Measurements from ENCODE around the gene TMTC2. TPM values are rescaled to one million over a fixed set of nuclear protein-coding genes. Genes with fewer than 3 reads are reported as not detected.

TMTC2 gene
- total RNA-seq, 1 experiment from 2014 or later = 1.7 TPM

DNA sequence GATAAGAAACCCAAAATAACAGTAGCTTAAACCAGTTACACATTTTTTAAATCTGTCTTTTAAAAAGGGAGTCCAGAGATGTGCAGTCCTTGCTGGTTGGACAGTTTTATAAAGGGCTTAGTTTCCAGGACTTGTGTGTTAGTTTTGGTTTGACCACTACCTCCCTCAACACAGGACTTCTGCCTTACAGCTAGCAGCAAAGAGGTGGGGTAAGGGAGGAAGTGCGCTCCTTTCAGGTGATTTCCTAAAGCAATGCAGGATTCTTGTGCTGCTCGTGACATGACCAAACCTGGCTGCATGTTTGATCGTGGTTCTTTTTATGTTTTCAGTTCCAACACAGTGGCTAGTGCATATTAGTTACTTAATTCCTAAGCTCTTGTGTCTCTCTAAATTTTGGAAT, 266.2 kb downstream of the TMTC2 start:
- Mint-ChIP-seq H3K4me3 (ENCODE audit: unreplicated experiment) (no peak overlapping the region), H3K9me3 (ENCODE audit: unreplicated experiment) (no peaks in the 10 kb centered on the region), H3K36me3 (ENCODE audit: insufficient read depth, unreplicated experiment) (no peaks in the 10 kb centered on the region), H3K27me3 (ENCODE audit: insufficient read depth, unreplicated experiment) (no peaks in the 10 kb centered on the region), H3K4me1 (ENCODE audit: insufficient read depth, unreplicated experiment) (no peaks in the 10 kb centered on the region), H3K27ac (ENCODE audit: low read depth, unreplicated experiment) (no peak overlapping the region)
- intact Hi-C loops (cut with micrococcal nuclease) = no loop called here
- TF ChIP-seq, protein P1, sequence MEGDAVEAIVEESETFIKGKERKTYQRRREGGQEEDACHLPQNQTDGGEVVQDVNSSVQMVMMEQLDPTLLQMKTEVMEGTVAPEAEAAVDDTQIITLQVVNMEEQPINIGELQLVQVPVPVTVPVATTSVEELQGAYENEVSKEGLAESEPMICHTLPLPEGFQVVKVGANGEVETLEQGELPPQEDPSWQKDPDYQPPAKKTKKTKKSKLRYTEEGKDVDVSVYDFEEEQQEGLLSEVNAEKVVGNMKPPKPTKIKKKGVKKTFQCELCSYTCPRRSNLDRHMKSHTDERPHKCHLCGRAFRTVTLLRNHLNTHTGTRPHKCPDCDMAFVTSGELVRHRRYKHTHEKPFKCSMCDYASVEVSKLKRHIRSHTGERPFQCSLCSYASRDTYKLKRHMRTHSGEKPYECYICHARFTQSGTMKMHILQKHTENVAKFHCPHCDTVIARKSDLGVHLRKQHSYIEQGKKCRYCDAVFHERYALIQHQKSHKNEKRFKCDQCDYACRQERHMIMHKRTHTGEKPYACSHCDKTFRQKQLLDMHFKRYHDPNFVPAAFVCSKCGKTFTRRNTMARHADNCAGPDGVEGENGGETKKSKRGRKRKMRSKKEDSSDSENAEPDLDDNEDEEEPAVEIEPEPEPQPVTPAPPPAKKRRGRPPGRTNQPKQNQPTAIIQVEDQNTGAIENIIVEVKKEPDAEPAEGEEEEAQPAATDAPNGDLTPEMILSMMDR (IDR thresholded peaks at IDR 0.05; ENCODE audit: unreplicated experiment) = no peak
- ChIA-PET POLR2A (no interaction called here), CTCF (interaction anchor here (0.6 to 1.2 kb wide), 3 partner anchors 40 to 267 kb away, joined by 3 to 4 read pairs (median 3); no protein-coding TSS in a partner anchor)
- DNase-seq (ENCODE audit: unreplicated experiment) = no peak
- BruUV-seq (replicated peaks) = no TSS peak

DNA sequence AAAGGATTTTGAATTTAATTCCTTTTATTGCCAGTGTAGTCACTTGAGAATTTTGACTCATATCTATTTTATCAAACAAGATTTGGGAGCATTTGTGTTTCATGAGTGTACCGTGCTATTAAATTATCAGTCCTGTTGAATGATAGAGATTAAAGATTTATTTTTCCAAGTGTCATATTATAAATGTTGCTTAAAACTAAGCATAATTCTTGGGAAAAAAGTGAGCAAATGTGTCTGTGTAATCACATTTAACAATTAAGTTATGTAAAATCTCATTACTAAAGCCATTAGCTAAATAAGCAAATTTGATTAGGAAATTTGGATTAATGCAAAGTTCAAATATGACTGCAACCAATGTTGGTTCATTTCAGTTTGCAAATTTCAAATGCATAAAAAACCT, 266.7 kb downstream of the TMTC2 start:
- BruUV-seq (replicated peaks) = no TSS peak
- no peaks in the 10 kb centered on the region for H3K36me3 Mint-ChIP-seq (ENCODE audit: insufficient read depth, unreplicated experiment)
- no peaks in the 10 kb centered on the region for H3K9me3 Mint-ChIP-seq (ENCODE audit: unreplicated experiment)
- no peak overlapping the region for H3K27ac Mint-ChIP-seq (ENCODE audit: low read depth, unreplicated experiment)
- ChIA-PET POLR2A (no interaction called here), CTCF (interaction anchor here (1.2 kb wide), 1 partner anchor 39 kb away, joined by 4 read pairs; no protein-coding TSS in a partner anchor)
- H3K4me1 Mint-ChIP-seq (ENCODE audit: insufficient read depth, unreplicated experiment) = no peaks in the 10 kb centered on the region
- intact Hi-C loops (cut with micrococcal nuclease) = no loop called here
- TF ChIP-seq, protein P1 (IDR thresholded peaks at IDR 0.05; ENCODE audit: unreplicated experiment) = no peak
- no peak for DNase-seq (ENCODE audit: unreplicated experiment)
- no peak overlapping the region for H3K4me3 Mint-ChIP-seq (ENCODE audit: unreplicated experiment)
- no peaks in the 10 kb centered on the region for H3K27me3 Mint-ChIP-seq (ENCODE audit: insufficient read depth, unreplicated experiment)

DNA sequence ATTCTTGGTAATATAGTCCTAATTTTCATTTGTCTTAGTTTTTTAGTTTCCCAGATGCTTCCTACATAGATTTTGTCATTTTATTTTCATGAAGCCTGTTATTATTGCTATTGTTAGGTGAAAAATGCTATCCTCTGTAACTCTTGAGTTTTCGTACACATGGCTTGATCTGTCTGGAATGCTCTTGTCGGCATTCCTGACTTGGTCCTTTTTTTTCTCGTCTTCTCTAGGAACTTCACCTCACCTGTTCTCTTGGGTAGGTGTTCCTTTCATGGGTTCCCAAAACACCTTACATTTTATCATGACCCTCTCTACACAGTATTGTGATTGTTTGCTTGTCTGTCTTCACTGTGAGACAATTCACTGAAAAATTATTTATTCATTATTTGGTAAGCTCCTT, 267.4 kb downstream of the TMTC2 start:
- H3K9me3 Mint-ChIP-seq (ENCODE audit: unreplicated experiment) = no peaks in the 10 kb centered on the region
- TF ChIP-seq, protein P1 (IDR thresholded peaks at IDR 0.05; ENCODE audit: unreplicated experiment) = no peak
- H3K27me3 Mint-ChIP-seq (ENCODE audit: insufficient read depth, unreplicated experiment) = no peaks in the 10 kb centered on the region
- DNase-seq (ENCODE audit: unreplicated experiment) = no peak
- ChIA-PET POLR2A (no interaction called here), CTCF (no interaction called here)
- H3K4me1 Mint-ChIP-seq (ENCODE audit: insufficient read depth, unreplicated experiment) = no peaks in the 10 kb centered on the region
- no peaks in the 10 kb centered on the region for H3K36me3 Mint-ChIP-seq (ENCODE audit: insufficient read depth, unreplicated experiment)
- no TSS peak for BruUV-seq (replicated peaks)
- no peak overlapping the region for H3K4me3 Mint-ChIP-seq (ENCODE audit: unreplicated experiment)
- H3K27ac Mint-ChIP-seq (ENCODE audit: low read depth, unreplicated experiment) = no peak overlapping the region
- intact Hi-C loops (cut with micrococcal nuclease) = no loop called here

DNA sequence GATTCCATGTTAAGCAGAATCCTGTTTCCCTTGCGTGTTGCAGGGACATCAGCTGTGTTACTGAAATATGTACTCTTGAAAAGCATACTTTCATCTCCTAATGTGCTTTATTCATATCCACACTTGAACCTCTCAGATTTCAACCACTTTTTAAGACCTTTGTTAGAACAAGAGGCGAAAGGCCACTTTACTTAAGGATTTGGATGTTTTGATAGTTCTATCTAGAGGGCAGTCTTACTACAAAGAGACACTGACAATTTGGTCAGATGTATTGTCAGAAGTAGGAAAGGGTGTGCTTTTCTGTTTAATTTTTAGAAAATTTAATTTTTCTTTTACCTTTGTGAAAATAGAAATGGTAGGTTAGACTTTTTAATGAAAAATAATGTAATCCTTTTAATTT, 267.9 kb downstream of the TMTC2 start:
- intact Hi-C loops (cut with micrococcal nuclease) = no loop called here
- DNase-seq (ENCODE audit: unreplicated experiment) = no peak
- no peaks in the 10 kb centered on the region for H3K4me1 Mint-ChIP-seq (ENCODE audit: insufficient read depth, unreplicated experiment)
- ChIA-PET CTCF (no interaction called here), POLR2A (no interaction called here)
- TF ChIP-seq, protein P1 (IDR thresholded peaks at IDR 0.05; ENCODE audit: unreplicated experiment) = no peak
- no peak overlapping the region for H3K27ac Mint-ChIP-seq (ENCODE audit: low read depth, unreplicated experiment)
- no peak overlapping the region for H3K4me3 Mint-ChIP-seq (ENCODE audit: unreplicated experiment)
- no peaks in the 10 kb centered on the region for H3K36me3 Mint-ChIP-seq (ENCODE audit: insufficient read depth, unreplicated experiment)
- no peaks in the 10 kb centered on the region for H3K9me3 Mint-ChIP-seq (ENCODE audit: unreplicated experiment)
- H3K27me3 Mint-ChIP-seq (ENCODE audit: insufficient read depth, unreplicated experiment) = no peaks in the 10 kb centered on the region
- no TSS peak for BruUV-seq (replicated peaks)
